Measurements from ENCODE around the gene ATRNL1.
"Not testable (repeated sequence)": the region's sequence is repeated elsewhere in the genome, so short reads cannot be mapped to it uniquely, and the experiment has no call there.

ATRNL1 gene

GRCh38 chr10:115638246-115638645, 545.1 kb downstream of the ATRNL1 start:
- no peak for DNase-seq

DNA sequence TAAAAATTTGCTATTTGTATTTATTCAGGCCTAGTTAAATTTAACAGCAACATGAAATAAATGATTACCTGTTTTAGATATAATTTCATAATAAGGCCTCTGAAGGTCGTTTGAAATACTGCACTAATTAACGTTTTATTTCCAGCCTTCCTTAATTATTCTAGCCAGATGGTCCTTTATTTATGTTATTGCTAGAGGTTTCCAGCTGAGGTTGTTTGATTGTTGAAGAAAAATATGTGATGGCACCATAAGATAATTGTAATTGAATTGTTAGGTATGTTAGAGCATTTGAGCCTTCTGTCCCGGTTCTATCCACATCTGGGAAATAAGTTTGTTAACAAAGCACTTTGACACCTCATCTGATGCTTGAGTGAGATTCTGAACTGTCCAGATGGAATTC, 556.1 kb downstream of the ATRNL1 start:
- DNase-seq, result no peak

DNA sequence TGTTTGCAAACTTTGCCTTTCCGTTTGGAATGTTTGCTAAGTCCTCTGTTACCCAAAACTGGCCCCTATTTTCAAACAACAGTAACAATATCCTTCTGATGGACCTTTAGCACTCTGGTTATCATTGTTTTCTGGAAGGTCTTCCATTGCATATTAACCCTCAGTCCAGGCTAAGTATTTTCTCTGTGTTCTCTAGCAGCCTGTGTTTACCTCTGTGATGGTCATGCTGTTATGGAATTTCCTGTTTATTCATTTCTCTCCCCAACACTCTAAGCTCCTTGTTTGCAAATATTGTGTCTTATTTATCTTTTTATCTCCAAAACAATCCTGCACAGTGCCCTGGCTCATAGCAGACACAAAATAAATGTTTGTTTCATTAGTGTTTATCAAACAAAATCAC, 560.3 kb downstream of the ATRNL1 start:
- DNase-seq, result no peak

GRCh38 chr10:115654961-115655360, 561.8 kb downstream of the ATRNL1 start:
- no peak for DNase-seq

GRCh38 chr10:115657161-115657860, 564.1 kb downstream of the ATRNL1 start:
- DNase-seq, result no peak

GRCh38 chr10:115659616-115660015, 566.5 kb downstream of the ATRNL1 start:
- DNase-seq, result no peak

DNA sequence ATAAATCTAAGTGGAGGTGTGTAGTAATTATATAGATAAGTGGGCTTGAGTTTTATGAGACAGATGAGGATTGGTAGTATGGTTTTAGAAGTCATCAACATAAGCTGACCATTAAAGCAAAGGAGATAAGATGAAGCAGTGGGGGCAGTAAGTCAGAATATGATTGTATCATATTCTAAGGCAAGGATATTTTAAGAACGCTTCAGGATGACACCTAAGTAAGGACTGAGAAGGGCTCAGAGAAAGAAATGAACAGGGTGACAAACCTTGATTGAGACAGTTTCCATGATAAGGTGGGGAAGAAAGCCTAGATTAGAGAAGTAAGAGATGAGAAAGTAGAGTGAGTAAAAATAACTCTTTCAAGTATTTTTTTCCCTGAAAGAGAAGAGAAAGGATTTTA, 567.2 kb downstream of the ATRNL1 start:
- no peak for DNase-seq

- DNase-seq, result no peak
Observed at GRCh38 chr10:115662422-115662821, 569.3 kb downstream of the ATRNL1 start.

DNA sequence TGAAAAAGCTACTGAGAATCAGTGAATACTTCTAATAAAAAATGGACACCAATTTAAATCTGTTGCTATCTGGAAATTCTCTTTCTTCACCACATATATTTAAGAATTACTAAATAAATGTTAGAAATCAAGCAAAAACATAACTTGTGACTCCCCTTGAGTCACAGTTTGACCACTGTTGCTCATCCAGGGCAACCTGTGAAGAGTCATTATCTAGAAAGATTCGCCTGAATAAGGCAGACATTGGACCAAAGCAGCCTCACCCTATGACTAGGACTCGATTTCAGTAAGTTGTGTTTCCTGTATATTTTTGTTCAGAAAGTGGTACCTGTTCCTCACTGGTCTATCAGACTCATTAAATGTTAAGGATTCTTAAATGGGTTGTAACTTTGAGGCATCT, 572.4 kb downstream of the ATRNL1 start:
- DNase-seq, result no peak

GRCh38 chr10:115674496-115674895, 581.3 kb downstream of the ATRNL1 start:
- no peak for DNase-seq

GRCh38 chr10:115696747-115697146, 603.6 kb downstream of the ATRNL1 start:
- DNase-seq, result no peak

GRCh38 chr10:115706026-115706425, 612.9 kb downstream of the ATRNL1 start:
- DNase-seq, result no peak

- DNase-seq, result no peak
Observed at GRCh38 chr10:115706488-115707076, 613.4 kb downstream of the ATRNL1 start.

DNA sequence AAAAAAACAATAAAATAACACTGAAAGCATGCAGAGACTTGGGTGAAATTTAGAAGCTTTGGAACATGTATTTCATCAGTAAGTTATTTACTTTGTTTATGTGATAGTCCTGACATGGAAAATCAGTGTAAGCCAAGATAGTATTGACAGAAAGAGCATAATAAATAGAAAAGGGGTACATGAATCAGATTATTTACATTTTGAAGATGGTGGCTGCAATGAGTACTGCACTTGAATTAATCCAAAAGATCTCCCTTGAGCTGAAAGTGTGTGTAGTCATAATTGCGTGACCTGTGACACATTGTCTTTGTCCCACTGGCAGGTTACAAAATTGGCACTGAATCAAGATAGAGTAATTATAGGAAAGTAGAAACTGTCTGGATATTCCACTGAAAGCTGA, 617.0 kb downstream of the ATRNL1 start:
- DNase-seq, result no peak

- DNase-seq, result no peak
Observed at GRCh38 chr10:115711306-115711705, 618.1 kb downstream of the ATRNL1 start.

GRCh38 chr10:115720121-115720520, 627.0 kb downstream of the ATRNL1 start:
- no peak for DNase-seq

DNA sequence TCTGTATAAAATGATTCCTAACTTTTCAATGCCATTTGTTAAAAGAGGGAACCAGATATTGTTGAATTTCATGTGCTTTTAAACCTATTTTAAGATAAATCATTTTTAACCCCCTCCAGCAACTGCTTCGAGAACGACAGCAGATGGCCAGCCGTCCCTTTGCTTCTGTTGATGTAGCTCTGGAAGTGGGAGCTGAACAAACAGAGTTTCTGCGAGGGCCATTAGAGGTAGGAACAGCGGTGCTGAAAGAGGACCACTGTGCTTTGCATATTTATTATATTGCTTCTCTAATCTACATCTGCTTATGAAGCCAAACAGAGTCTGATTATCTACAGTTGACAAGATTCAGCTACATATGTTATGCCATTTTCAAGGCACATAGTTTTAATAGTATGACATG, 634.0 kb downstream of the ATRNL1 start:
- DNase-seq, result no peak

DNA sequence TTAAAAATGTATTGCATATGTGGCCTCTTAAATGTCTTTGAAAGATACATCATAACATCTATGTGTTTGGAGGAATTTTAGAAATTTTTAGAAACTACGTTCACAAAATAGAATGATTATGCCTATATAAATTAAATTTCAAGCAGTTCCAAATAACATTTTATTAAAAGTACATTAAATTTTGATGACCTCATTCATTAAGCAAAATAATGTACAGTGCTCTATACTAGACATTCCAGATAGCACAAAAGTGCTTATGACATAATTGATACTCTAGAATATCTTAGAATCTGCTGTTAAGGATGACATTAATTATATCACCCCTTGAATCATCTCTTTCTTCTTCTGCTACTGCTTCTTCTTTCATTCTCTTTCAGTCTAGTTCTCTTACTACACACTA, 650.9 kb downstream of the ATRNL1 start:
- no peak for DNase-seq

- DNase-seq, result no peak
Observed at GRCh38 chr10:115745943-115746342, 652.8 kb downstream of the ATRNL1 start.

GRCh38 chr10:115747811-115748210, 654.6 kb downstream of the ATRNL1 start:
- no peak for DNase-seq

- not testable (repeated sequence) for DNase-seq
Observed at GRCh38 chr10:115758488-115758887, 665.3 kb downstream of the ATRNL1 start.

DNA sequence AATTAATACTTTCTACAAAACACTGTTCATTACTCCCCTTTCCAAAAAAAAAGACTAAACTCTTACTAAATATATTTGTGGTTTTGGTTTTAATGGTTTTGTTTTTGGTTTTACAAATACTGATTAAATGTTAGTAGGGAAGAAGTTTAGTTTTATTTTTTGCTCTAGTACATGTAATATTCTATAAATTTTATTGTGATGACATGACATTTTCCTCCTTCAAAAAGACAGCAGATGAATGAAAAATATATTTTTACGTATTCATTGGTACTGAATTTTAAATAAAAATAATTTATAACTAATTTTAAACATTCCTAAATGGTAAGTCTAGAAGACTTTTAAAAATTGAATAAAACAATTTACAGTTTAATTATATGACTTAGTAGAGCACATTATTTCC, 667.0 kb downstream of the ATRNL1 start:
- no peak for DNase-seq

DNA sequence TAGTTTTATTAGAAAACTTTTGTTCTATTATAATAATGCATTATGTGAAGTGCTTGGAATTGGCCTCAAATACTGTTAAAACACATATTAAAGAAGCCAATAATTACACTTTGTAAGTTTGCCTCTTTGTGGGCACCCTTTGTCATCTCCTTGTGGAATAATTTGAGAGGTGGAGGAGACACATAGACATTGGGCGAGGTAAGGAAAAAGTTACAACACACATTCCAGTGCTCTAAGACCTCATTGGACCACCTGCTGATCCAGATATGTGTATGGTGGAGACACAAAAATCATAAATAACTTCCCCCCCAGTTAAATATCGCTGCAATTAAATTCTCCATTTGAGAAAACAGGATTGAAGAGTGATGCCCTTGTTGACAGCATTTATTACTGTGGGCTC, 668.0 kb downstream of the ATRNL1 start:
- no peak for DNase-seq

- DNase-seq, result no peak
Observed at GRCh38 chr10:115762029-115762428, 668.9 kb downstream of the ATRNL1 start.

DNA sequence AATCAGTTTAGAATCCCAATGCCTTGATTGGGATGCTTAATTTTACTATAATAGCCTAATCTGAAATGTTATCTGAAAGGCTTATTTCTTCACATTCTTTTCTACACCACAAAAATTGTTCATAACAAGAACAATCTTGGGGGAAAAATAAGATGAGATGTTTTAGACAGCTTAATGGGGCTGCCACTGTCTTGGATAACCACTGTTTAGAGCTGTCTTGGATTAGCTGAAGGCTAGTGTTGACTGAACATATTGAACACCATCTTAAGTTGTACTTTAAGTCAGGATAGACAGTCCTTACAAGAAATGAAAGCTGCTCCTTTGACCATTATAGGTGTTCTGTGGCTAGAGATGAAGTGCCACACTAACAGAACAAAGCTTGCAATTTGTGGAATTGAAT, 678.6 kb downstream of the ATRNL1 start:
- no peak for DNase-seq

Data from activated naive CD4-positive, alpha-beta T cell (primary cell).